ENCODE data around the gene TRPC4AP. TPM values are rescaled to one million over a fixed set of nuclear protein-coding genes. Genes with fewer than 3 reads are reported as not detected.

Gene TRPC4AP
- total RNA-seq, 4 donors from 2014 or later, result 59.3 to 87.0 (median 70.1) TPM

DNA sequence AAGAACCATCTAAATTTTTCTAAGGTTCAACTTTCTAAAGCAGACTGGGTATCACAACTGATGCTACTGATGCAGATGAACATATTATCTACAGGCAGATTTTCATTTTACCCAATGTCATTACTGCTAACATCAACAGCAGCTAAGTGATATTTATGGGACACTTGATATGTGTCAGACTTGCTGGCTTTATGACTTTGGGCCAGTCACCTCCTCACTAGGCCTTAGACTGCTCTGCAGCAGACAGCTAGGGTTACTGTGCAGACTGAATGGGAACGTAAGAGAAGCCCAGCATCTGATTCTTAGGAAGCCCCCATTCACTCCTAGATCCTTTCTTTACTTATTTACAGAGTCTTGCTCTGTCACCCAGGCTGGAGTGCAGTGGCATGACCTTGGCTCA is 70.8 kb downstream of the TRPC4AP start:
- ATAC-seq (ENCODE audit: low FRiP score), result no peak
- no peak for DNase-seq (ENCODE audit: low spot score)
- TF ChIP-seq, protein P1, sequence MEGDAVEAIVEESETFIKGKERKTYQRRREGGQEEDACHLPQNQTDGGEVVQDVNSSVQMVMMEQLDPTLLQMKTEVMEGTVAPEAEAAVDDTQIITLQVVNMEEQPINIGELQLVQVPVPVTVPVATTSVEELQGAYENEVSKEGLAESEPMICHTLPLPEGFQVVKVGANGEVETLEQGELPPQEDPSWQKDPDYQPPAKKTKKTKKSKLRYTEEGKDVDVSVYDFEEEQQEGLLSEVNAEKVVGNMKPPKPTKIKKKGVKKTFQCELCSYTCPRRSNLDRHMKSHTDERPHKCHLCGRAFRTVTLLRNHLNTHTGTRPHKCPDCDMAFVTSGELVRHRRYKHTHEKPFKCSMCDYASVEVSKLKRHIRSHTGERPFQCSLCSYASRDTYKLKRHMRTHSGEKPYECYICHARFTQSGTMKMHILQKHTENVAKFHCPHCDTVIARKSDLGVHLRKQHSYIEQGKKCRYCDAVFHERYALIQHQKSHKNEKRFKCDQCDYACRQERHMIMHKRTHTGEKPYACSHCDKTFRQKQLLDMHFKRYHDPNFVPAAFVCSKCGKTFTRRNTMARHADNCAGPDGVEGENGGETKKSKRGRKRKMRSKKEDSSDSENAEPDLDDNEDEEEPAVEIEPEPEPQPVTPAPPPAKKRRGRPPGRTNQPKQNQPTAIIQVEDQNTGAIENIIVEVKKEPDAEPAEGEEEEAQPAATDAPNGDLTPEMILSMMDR (IDR thresholded peaks at IDR 0.05), result no peak

DNA sequence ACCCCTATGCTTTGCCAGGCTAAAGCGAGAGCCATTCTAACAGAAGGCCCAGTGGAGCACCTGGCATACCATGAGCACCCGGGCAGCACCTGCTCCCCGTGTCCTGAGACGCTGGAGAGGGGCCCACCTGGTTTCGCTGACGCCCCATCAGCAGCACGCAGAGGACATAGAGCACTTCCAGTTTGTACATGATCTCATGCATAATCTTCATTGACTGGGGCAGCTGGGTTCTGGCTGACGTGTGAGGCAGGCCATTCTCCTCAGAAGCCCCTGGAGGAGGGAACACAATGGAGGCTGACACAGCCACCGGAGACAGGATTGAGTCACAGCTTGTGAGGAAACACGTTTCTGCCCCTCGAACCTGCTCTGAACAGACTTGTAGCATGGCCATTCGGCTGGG is 71.5 kb downstream of the TRPC4AP start:
- ATAC-seq (ENCODE audit: low FRiP score) (no peak), DNase-seq (ENCODE audit: low spot score) (no peak)
- TF ChIP-seq, protein P1 (IDR thresholded peaks at IDR 0.05), result no peak

DNA sequence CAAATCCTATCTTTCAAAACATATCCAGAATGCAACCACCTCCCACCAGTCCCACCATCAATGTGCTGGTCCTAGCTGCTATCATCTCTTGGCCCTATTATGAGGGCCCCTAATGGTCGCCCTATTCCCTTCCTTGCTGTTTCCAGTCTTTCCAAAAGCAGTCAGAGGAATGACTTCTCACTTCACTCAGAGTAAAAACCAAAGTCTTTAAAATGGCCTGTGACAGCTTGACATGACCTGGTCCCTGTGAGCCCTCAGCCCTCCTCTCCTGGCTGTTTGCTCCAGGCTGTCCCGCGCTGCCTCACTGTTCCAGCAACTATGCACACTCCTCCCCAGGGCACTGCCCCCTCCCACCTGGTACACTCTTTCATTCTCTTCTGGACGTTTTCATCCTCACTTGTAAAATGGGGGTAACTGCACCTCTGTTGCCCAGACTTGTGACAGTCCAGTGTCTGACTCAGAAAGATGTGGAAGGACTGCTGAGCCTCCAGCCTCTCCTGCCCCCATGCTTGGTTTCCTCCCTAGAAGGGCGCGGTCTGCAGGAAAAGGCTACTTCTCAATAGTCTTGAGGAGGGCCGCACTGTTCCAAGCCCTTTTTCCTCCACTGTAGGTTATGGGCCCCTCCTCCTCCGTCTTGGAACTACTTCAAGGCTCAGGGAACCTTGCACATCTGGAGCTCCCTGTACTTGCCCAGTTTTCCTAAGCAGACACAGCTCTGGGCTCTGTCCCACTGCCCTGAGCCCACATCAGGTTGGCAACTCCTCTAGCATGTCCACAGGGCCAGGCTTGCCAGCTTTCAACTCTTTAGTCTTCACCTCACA is 72.3 kb downstream of the TRPC4AP start:
- TF ChIP-seq, protein P1 (IDR thresholded peaks at IDR 0.05), result no peak
- ATAC-seq (ENCODE audit: low FRiP score), result peak; percentile 37

DNA sequence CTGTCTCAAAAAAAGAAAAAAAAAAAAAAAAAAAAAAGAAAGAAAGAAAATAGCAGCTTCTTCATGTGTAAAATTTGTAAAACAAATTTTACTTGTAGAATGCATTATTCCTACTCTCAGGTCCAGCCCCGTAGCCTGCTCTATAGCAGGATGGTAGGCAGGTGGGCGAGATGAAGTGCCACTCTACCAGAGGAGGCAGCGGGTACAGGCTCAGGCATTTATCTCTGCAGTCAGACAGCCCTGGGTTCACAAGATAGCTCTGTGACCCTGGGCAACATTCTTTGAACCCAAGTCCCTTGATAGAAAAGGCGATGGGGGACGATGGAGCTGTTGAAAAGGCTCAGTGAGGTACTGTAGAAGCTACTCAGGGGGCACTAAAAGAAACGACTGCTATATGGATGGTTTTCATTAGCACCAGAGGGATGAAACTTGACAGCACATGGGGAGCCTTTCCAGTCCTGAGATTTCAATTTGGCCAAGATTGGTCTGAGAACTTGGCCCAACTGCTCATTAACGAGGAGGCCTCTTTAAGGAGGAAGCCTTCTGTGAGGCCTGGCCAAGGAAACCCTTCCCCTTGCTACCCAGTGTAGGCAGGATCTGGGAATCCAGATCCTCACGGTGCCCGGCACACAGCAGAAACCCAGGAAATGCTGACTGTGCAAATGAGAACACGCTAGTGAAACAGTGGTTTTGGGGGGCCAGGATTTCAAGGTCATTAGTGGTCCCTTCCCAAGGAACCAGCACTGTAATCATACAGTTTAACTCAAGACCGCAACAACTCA is 73.8 kb downstream of the TRPC4AP start:
- no peak for DNase-seq (ENCODE audit: low spot score)
- TF ChIP-seq, protein P1 (IDR thresholded peaks at IDR 0.05), result no peak
- no peak for ATAC-seq (ENCODE audit: low FRiP score)

More for the DNA sequence above, 72.3 kb downstream of the TRPC4AP start:
- no peak for DNase-seq (ENCODE audit: low spot score)

DNA sequence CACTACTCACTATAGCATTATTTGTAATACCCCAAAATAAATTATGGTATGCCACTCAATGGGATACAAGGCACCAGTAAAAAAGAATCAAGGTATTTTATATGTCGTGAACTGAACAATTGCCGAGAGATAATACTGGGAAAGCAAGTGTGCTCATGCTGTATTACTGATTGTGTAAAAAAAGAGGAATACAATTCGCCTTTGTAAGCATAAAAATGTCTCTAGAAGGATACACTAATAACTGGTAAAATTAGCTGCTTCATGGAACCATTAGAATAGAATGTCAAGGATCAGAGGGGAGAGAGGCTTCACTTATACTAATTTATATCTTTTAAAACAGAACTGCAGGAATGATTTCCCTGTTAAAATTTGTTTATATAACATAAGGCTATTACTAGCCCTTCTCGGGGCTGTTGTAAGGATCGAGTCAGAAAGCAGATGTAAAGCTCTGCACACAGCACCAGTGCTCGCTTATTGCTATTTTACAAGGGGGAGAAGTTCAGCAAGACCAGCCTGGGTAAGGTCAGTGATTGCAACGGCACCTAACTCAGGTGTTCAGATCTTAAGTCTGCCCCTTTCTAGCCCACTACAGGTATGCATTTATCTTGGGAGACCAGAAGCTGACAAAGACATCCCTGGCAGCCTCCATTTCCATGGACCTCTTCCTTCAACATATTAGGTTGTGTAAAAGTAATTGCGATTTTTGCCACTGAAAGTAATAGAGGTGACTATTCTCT is 75.3 kb downstream of the TRPC4AP start:
- ATAC-seq (ENCODE audit: low FRiP score), result no peak

DNA sequence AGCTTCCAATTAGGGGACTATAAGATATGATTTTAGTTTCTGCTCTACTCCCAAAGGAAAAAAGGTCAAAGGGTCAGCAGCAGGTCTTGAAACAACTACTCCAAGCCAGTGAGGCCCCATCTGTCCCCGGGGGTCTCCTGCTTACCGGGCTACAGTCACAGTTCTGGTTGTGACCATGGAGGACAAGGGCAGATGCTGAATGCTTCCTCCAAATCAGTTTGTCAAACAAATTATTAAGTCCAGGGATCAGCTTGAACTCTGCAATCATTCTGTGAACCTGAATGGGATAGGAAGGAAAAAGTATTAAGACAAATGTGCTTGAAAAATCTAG is 76.8 kb downstream of the TRPC4AP start:
- TF ChIP-seq, protein P1 (IDR thresholded peaks at IDR 0.05), result no peak
- ATAC-seq (ENCODE audit: low FRiP score), result no peak
- no peak for DNase-seq (ENCODE audit: low spot score)

More for the DNA sequence above, 75.3 kb downstream of the TRPC4AP start:
- TF ChIP-seq, protein P1 (IDR thresholded peaks at IDR 0.05), result no peak
- no peak for DNase-seq (ENCODE audit: low spot score)

Measured in omental fat pad (tissue), 4 donors.